IMR-90 (cell line): ENCODE measurements around the gene LARGE2. TPM values are rescaled to one million over a fixed set of nuclear protein-coding genes. Genes with fewer than 3 reads are reported as not detected.

Source experiments
- ATAC-seq: fragments of 200-7000 bp; cut with Tn5 transposase; 2 replicates; pipeline ENCODE4 v1.9.1; 2020; ENCODE audit warnings: low read depth, mild to moderate bottlenecking, moderate library complexity
- BruUV-seq: library from RNA; stranded (reverse); fragments of 400-500 nt; replicated peaks from 2 replicates; lab custom pipeline; 2021; lab: Mats Ljungman, UMichigan
- CTCF ChIA-PET: fragments of 300-600 bp; formaldehyde crosslinking; extraction: SDS; loops from one replicate; lab custom pipeline; 2021; ENCODE audit warnings: antibody characterized with exemption; lab: Yijun Ruan, JAX
- POLR2A ChIA-PET: fragments of 300-600 bp; sonication (Branson Sonifier 250); formaldehyde crosslinking; loops from one replicate; lab custom pipeline; 2022; ENCODE audit warnings: antibody characterized with exemption; ENCODE audit not compliant: unreplicated experiment; lab: Charles Lee
- DNase-seq: peaks from one replicate; pipeline ENCODE4 v3.0.0; 2013
- H2AFZ ChIP-seq: replicated peaks from 2 replicates; pipeline ENCODE3; 2013; ENCODE audit warnings: low read length, mild to moderate bottlenecking; ENCODE audit not compliant: poor library complexity
- H2AK5ac ChIP-seq: 2 replicates; pipeline ENCODE4 v1.6.1; 2013; ENCODE audit warnings: low read depth, low read length, inconsistent platforms
- H2AK9ac ChIP-seq: replicated peaks from 2 replicates; pipeline ENCODE3; 2013; ENCODE audit warnings: mild to moderate bottlenecking, low read depth, low read length, moderate library complexity; ENCODE audit not compliant: poor library complexity
- H2BK120ac ChIP-seq: 2 replicates; pipeline ENCODE4 v1.6.1; 2013; ENCODE audit warnings: low read depth, low read length, inconsistent platforms
- H2BK15ac ChIP-seq: 3 replicates; pipeline ENCODE4 v1.6.1; 2013; ENCODE audit warnings: low read depth, low read length, inconsistent platforms
- H2BK20ac ChIP-seq: 2 replicates; pipeline ENCODE4 v1.6.1; 2013; ENCODE audit warnings: low read depth, mild to moderate bottlenecking, inconsistent platforms, low read length, moderate library complexity
- H2BK5ac ChIP-seq: 2 replicates; pipeline ENCODE4 v1.6.1; 2013; ENCODE audit warnings: mild to moderate bottlenecking, low read depth, low read length, inconsistent platforms; ENCODE audit not compliant: poor library complexity, severe bottlenecking
- H3K14ac ChIP-seq: replicated peaks from 2 replicates; pipeline ENCODE4 v1.6.1; 2013; ENCODE audit warnings: low read depth, low read length, inconsistent platforms
- H3K18ac ChIP-seq: 2 replicates; pipeline ENCODE4 v1.6.1; 2013; ENCODE audit warnings: low read depth, low read length, control low read depth
- H3K23ac ChIP-seq: 2 replicates; pipeline ENCODE4 v1.6.1; 2013; ENCODE audit warnings: low read depth, low read length, inconsistent platforms
- H3K27ac ChIP-seq: 2 replicates; pipeline ENCODE4 v1.5.1; 2013; ENCODE audit warnings: mild to moderate bottlenecking, control low read depth, low read length; ENCODE audit not compliant: insufficient read depth
- H3K27me3 ChIP-seq: 2 replicates; pipeline ENCODE4 v1.6.1; 2013; ENCODE audit warnings: low read length; ENCODE audit not compliant: control insufficient read depth, insufficient read depth
- H3K36me3 ChIP-seq: 2 replicates; pipeline ENCODE4 v1.6.1; 2013; ENCODE audit warnings: low read length, mixed read lengths; ENCODE audit not compliant: control insufficient read depth, insufficient read depth
- H3K4ac ChIP-seq: 2 replicates; pipeline ENCODE4 v1.6.1; 2013; ENCODE audit warnings: low read depth, low read length, inconsistent platforms
- H3K4me1 ChIP-seq: 2 replicates; pipeline ENCODE4 v1.6.1; 2013; ENCODE audit warnings: low read length, mixed read lengths; ENCODE audit not compliant: control insufficient read depth, insufficient read depth
- H3K4me2 ChIP-seq: 2 replicates; pipeline ENCODE4 v1.6.1; 2013; ENCODE audit warnings: low read depth, mild to moderate bottlenecking, control low read depth, low read length, moderate library complexity
- H3K4me3 ChIP-seq: 2 replicates; pipeline ENCODE4 v1.5.1; 2013; ENCODE audit warnings: low read depth, mild to moderate bottlenecking, control low read depth, low read length, moderate library complexity; ENCODE audit not compliant: insufficient read depth
- H3K56ac ChIP-seq: 2 replicates; pipeline ENCODE4 v1.6.1; 2013; ENCODE audit warnings: low read length, inconsistent platforms; ENCODE audit not compliant: insufficient read depth; ENCODE audit errors: extremely low read depth
- H3K79me1 ChIP-seq, 2 experiments: 2 replicates each; pipeline ENCODE4 v1.6.1; 2013; ENCODE audit warnings: low read length in 2 of 2, inconsistent platforms in 1 of 2, low read depth in 1 of 2
- H3K9ac ChIP-seq: 2 replicates; pipeline ENCODE4 v1.6.1; 2013; ENCODE audit warnings: low read depth, low read length, control low read depth
- H3K9me1 ChIP-seq: 2 replicates; pipeline ENCODE4 v1.6.1; 2013; ENCODE audit warnings: low read length, inconsistent platforms; ENCODE audit not compliant: insufficient read depth
- H3K9me3 ChIP-seq: 2 replicates; pipeline ENCODE4 v1.6.1; 2013; ENCODE audit warnings: low read length; ENCODE audit not compliant: control insufficient read depth, insufficient read depth
- H4K20me1 ChIP-seq: 2 replicates; pipeline ENCODE4 v1.6.1; 2013; ENCODE audit warnings: low read length, inconsistent platforms; ENCODE audit not compliant: insufficient read depth
- H4K5ac ChIP-seq: 2 replicates; pipeline ENCODE4 v1.6.1; 2013; ENCODE audit warnings: mild to moderate bottlenecking, low read depth, low read length, control low read depth
- H4K8ac ChIP-seq, 2 experiments: 2 replicates each; pipeline ENCODE4 v1.6.1; 2013; ENCODE audit warnings: low read depth in 2 of 2, low read length in 2 of 2, control low read depth in 1 of 2, inconsistent platforms in 1 of 2
- H4K91ac ChIP-seq: 2 replicates; pipeline ENCODE4 v1.6.1; 2013; ENCODE audit warnings: low read depth, low read length, inconsistent platforms; ENCODE audit not compliant: insufficient read depth
- BHLHE40 ChIP-seq: fragments of 150-350 bp; IDR thresholded peaks from 2 replicates; pipeline ENCODE4 v1.6.1; 2016; ENCODE audit warnings: mild to moderate bottlenecking, low read depth, low read length
- CEBPB ChIP-seq: IDR thresholded peaks from 2 replicates; pipeline ENCODE4 v1.6.1; 2012; ENCODE audit warnings: low read depth, low read length, improper control_type of control experiment
- CHD1 ChIP-seq: IDR thresholded peaks from 2 replicates; pipeline ENCODE4 v1.6.1; 2012; ENCODE audit warnings: low read depth, low read length, improper control_type of control experiment
- CTCF ChIP-seq: conservative IDR thresholded peaks from 2 replicates; pipeline ENCODE4 v1.5.1; 2012; ENCODE audit warnings: mild to moderate bottlenecking, low read depth, low read length, improper control_type of control experiment
- ELK1 ChIP-seq: fragments of 150-350 bp; IDR thresholded peaks from 2 replicates; pipeline ENCODE4 v1.6.1; 2016; ENCODE audit warnings: low read depth, mild to moderate bottlenecking, low read length, moderate library complexity, borderline replicate concordance
- FOS ChIP-seq: fragments of 150-350 bp; IDR thresholded peaks from 2 replicates; pipeline ENCODE4 v1.6.1; 2016; ENCODE audit warnings: low read depth, low read length
- MAFK ChIP-seq: IDR thresholded peaks from 2 replicates; pipeline ENCODE4 v1.6.1; 2012; ENCODE audit warnings: low read depth, low read length, improper control_type of control experiment
- MAZ ChIP-seq: IDR thresholded peaks from 2 replicates; pipeline ENCODE4 v1.6.1; 2012; ENCODE audit warnings: low read depth, mild to moderate bottlenecking, low read length, improper control_type of control experiment, moderate library complexity, borderline replicate concordance
- MXI1 ChIP-seq: IDR thresholded peaks from 2 replicates; pipeline ENCODE4 v1.6.1; 2012; ENCODE audit warnings: low read depth, mild to moderate bottlenecking, low read length, moderate library complexity, borderline replicate concordance
- NFE2L2 ChIP-seq: fragments of 150-350 bp; IDR thresholded peaks from 2 replicates; pipeline ENCODE4 v1.6.1; 2016; ENCODE audit warnings: low read depth, mild to moderate bottlenecking, low read length
- POLR2A ChIP-seq: IDR thresholded peaks from 2 replicates; pipeline ENCODE4 v1.6.1; 2012; ENCODE audit warnings: mild to moderate bottlenecking, low read depth, low read length
- RAD21 ChIP-seq: IDR thresholded peaks from 2 replicates; pipeline ENCODE4 v1.6.1; 2012; ENCODE audit warnings: low read length, improper control_type of control experiment
- RCOR1 ChIP-seq: IDR thresholded peaks from 2 replicates; pipeline ENCODE4 v1.6.1; 2012; ENCODE audit warnings: mild to moderate bottlenecking, low read length, improper control_type of control experiment; ENCODE audit not compliant: insufficient replicate concordance
- RFX5 ChIP-seq: IDR thresholded peaks from 2 replicates; pipeline ENCODE4 v1.8.0; 2012; ENCODE audit warnings: low read depth, mild to moderate bottlenecking, low read length, moderate library complexity
- SMC3 ChIP-seq: fragments of 150-350 bp; IDR thresholded peaks from 2 replicates; pipeline ENCODE4 v1.6.1; 2016; ENCODE audit warnings: low read depth, mild to moderate bottlenecking, antibody characterized with exemption, low read length, moderate library complexity
- USF2 ChIP-seq: fragments of 150-350 bp; IDR thresholded peaks from 2 replicates; pipeline ENCODE4 v1.6.1; 2017; ENCODE audit warnings: mild to moderate bottlenecking, antibody characterized with exemption, low read length, low read depth
- WGBS, 2 experiments: methylation state at CpG; one replicate each; pipeline versions ENCODE4 v1.1.5 to v1.1.7; 2013; ENCODE audit warnings: missing lambda C conversion rate in 2 of 2; ENCODE audit not compliant: insufficient read length in 1 of 2; ENCODE audit errors: extremely low coverage in 2 of 2; 5-methylcytosine and 5-hydroxymethylcytosine counted together
- dilution Hi-C: fragments of 300-500 bp; cut with HindIII; formaldehyde crosslinking; loops from one replicate; pipeline ENCODE4 v1.14.3; 2018; ENCODE audit warnings: low sequenced_read_pairs; ENCODE audit not compliant: unreplicated experiment
- in situ Hi-C: fragments of 300-500 bp; cut with MboI; formaldehyde crosslinking; loops from 3 replicates; pipeline ENCODE4 v1.14.3; 2019; ENCODE audit warnings: low sequenced_read_pairs, inconsistent platforms, mixed read lengths
- intact Hi-C: fragments of 100-400 bp; cut with micrococcal nuclease; formaldehyde crosslinking; loops from 2 replicates; pipeline ENCODE4 v1.10.0; 2022
- polyA plus RNA-seq, 3 experiments: library from polyadenylated mRNA; depleted of rRNA; stranded (reverse); fragments of >200 nt; gene quantifications; 2 replicates each; pipeline ENCODE4 v1.2.3, GENCODE V29; 2012; ENCODE audit warnings: low replicate concordance in 1 of 3
- total RNA-seq: library from RNA; depleted of rRNA; stranded (reverse); fragments of >200 nt; gene quantifications from 2 replicates; pipeline ENCODE4 v1.2.3, GENCODE V29; 2012

LARGE2 gene
- total and polyA plus RNA-seq, 2 of the 4 experiments (the other 2 are of a cell fraction) = 0.03 TPM; not detected in 1

GRCh38 chr11:45894555-45895247 lies 27.8 kb upstream of the LARGE2 start:
- dilution Hi-C loops = no loop called here
- CTCF ChIA-PET = no interaction called here

More at GRCh38 chr11:45894555-45895247, 27.8 kb upstream of the LARGE2 start:
- no peak overlapping the region for H3K4me3 ChIP-seq
- no peak overlapping the region for H4K8ac ChIP-seq
- no peak overlapping the region for H3K27ac ChIP-seq
- no peak overlapping the region for H3K14ac ChIP-seq
- H2BK15ac ChIP-seq = no peak overlapping the region
- TF ChIP-seq NFE2L2 = no peak
- no peak for TF ChIP-seq CTCF
- no peak for TF ChIP-seq MXI1
- TF ChIP-seq BHLHE40 = no peak
- no peak for TF ChIP-seq RAD21
- no peak for TF ChIP-seq CHD1
- TF ChIP-seq POLR2A = no peak
- TF ChIP-seq MAZ = no peak
- TF ChIP-seq ELK1 = no peak
- no peak for TF ChIP-seq FOS
- TF ChIP-seq RFX5 = no peak
- no peak for TF ChIP-seq CEBPB
- TF ChIP-seq MAFK = no peak
- TF ChIP-seq SMC3 = no peak
- TF ChIP-seq USF2 = no peak
- no peak for TF ChIP-seq RCOR1
- no peak overlapping the region for H2AK5ac ChIP-seq
- no peak overlapping the region for H2AFZ ChIP-seq
- no peak overlapping the region for H3K18ac ChIP-seq
- H3K4ac ChIP-seq = no peak overlapping the region
- H3K4me2 ChIP-seq = no peak overlapping the region
- intact Hi-C loops = no loop called here
- H3K79me1 ChIP-seq = no peaks in the 10 kb centered on the region
- H2BK20ac ChIP-seq = no peak overlapping the region
- no peak overlapping the region for H2BK120ac ChIP-seq
- H3K9me1 ChIP-seq = no peaks in the 10 kb centered on the region; the same call in 1 of the 2 replicates
- H3K36me3 ChIP-seq = no peaks in the 10 kb centered on the region
- peaks cover 49% of the 10 kb centered on the region for H3K27me3 ChIP-seq
- ATAC-seq = no peak
- peaks cover 5% of the 10 kb centered on the region; the same call in 1 of the 2 replicates for H4K20me1 ChIP-seq
- POLR2A ChIA-PET = no interaction called here
- H2BK5ac ChIP-seq = no peak overlapping the region
- 21% methylated on average over 3 of the region's 6 CpGs; no CpG with 5 or more reads in 1 of the 2 experiments for WGBS, 2 experiments
- BruUV-seq = no TSS peak
- H3K9me3 ChIP-seq = no peaks in the 10 kb centered on the region
- H3K9ac ChIP-seq = no peak overlapping the region
- H4K5ac ChIP-seq = no peak overlapping the region
- H4K91ac ChIP-seq = no peak overlapping the region
- H3K23ac ChIP-seq = no peak overlapping the region
- no peak for DNase-seq
- no peaks in the 10 kb centered on the region for H3K4me1 ChIP-seq
- H2AK9ac ChIP-seq = no peak overlapping the region
- in situ Hi-C loops = no loop called here
- H3K56ac ChIP-seq = no peak overlapping the region
